NCI-H1694 treated with DMSO at 0.1 percent for 48 hours (cell line): ENCODE measurements around the gene SAMHD1.
"Not testable (repeated sequence)": the region's sequence is repeated elsewhere in the genome, so short reads cannot be mapped to it uniquely, and the experiment has no call there.

Experiments used
- DNase-seq: peaks from one replicate; lab custom pipeline; 2025; lab: John Stamatoyannopoulos, UW

Gene SAMHD1

GRCh38 chr20:36851490-36851889 lies 100.0 kb downstream of the SAMHD1 start:
- no peak for DNase-seq

DNA sequence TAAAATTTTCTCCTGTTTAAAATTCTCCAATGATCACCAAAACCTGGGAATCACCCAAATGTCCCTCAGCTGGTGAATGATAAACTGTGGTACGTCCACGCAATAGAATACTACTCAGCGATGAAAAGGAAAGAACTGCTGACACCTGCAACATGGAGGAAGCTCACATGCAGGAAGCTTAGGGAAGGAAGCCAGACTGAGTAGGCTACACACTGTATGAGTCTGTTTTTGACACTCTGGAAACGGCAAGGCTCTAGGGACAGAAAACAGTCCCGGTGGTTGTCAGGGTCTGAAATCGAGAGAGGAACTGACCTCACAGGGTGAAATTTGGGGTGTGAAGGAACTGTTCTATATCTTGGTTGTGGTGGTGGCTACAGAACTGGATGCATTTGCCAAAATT lies 100.7 kb downstream of the SAMHD1 start:
- no peak for DNase-seq

DNA sequence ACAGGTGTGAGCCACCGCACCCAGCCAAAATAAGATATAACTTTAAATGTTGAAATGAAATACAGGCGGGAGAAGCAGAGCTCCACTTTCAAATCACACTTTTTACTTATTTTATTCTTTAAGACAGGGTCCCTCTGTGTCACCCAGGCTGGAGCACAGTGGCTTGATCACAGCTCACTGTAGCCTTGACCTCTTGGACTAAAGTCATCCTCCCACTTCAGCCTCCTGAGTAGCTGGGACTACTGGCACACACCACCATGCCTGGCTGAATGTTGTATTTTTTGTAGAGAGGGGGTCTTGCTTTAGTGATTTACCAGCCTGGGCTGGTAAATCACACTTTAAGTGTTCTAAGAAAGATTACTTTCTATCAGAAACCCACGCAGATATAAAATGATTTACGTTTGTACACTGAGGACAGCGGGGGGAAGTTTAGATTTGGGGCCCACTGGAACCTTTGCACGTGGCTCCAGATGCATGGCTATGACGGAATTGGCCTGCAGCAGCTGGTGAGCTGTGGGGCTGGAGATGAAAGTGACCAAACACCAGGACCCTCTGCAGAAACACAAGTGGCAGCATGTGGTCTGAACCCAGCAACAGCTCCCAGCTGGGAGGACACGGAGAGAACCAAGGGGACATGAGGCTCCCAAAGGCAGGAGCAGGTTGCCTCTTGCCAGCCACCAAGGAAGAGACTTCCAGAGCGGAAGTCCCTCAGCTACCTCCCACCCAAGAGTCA lies 102.0 kb downstream of the SAMHD1 start:
- DNase-seq, result no peak

GRCh38 chr20:36848677-36849076 lies 102.8 kb downstream of the SAMHD1 start:
- no peak for DNase-seq

DNA sequence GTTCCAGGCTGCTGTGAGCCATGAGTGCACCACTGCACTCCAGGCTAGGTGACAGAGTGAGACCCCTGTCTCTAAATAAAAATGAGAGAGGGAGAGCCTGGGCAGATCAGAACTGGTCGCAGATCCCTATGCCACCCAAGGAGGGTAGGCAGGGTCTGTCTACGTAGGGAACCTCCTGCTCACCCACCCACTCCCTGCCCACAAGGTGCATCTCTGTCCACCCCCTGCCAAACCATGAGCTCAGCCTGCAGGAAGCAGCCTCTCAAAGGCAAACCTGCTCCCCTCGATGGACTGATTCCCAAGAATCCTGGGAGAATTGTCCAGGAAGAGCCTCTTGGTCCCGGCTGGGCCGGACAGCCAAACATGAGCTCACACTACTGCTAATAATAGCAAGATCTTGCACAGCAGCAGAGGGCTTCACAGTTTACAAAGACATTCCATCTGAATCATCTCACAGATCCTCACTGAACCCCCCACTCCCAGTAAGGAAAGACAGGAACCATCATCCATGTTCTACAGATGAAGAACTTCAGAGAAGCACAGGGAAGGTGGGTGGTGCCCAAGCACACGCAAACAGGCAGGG lies 103.3 kb downstream of the SAMHD1 start:
- no peak for DNase-seq

- DNase-seq, result no peak
Measured at GRCh38 chr20:36847710-36848040, 103.8 kb downstream of the SAMHD1 start.

DNA sequence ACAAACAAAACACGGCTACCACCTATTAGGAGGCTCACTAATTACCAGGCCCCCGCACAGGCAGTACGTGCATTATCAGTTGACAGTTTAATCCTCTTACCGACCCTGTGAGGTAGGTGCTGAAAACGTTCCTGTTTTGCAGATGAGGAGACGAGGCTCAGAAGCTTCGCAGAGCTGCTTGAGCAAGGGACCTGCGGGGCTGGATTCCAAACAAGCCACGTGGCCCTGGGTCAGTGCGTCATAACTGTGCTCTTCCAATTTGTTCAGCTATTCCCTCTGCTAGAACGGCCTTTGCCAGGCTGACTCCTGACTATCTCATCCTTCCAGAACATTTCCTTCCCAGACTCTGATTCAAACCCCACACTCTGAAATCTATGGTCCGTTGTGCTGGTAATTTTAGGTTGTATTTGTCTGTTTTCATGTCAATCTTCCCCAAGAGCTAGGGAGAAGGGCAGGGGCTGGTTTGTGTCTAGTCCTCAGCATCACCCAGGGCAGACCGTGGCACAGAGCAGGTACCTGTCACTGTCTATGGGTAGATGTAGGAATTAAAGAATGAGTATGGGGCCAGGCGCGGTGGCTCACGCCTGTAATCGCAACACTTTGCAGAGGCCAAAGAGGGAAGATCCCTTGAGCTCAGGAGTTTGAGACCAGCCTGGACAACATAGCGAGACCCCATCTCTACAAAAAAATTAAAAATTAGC lies 104.3 kb downstream of the SAMHD1 start:
- DNase-seq, result no peak

DNA sequence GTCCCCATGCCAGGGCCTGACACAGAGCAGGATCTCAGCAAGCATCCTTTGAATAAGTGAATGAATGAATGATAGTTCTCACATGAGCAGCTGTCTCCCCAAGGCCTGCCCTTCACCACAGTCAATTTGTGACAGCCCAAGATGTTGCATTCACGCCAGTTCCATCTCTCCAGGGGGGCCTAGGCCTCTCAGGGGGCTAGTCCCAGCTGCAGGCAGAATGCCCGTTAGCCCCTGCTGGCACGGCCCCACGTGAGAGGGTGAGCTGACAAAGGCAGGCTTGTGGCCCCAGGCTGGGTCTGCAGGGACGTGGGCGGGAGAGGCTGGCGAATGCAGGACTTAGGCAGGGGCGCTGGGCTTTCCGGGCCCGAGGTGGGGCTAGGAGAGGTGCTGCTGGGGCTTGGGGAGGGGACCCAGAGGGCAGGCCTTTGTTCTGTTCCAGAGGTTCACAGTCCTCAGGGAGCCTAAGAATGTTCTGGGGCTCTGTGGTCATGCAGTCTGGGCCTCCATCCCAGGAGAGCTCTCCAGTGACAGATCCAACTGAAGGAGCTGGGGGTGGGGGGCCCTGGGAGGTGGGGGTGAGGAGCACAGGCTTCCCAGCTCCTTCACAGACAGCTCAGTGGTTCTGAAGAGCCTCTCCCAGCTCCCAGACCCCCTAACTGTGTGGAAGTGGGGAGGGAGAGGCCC lies 106.1 kb downstream of the SAMHD1 start:
- no peak for DNase-seq

- DNase-seq, result not testable (repeated sequence)
Measured at GRCh38 chr20:36841030-36841429, 110.5 kb downstream of the SAMHD1 start.
